Astrocyte (in vitro differentiated cells and primary cell): ENCODE results near the gene HIPK1.

Source experiments
- EZH2 ChIP-seq: IDR thresholded peaks from 2 replicates; pipeline ENCODE4 v1.6.1; 2012; ENCODE audit warnings: mild to moderate bottlenecking, low read length, inconsistent platforms; ENCODE audit not compliant: insufficient read depth
- TF ChIP-seq, protein P1 (sequence below): IDR thresholded peaks from 2 replicates; pipeline ENCODE4 v1.5.1; 2011; ENCODE audit warnings: low read depth, mild to moderate bottlenecking, inconsistent platforms, low read length, moderate library complexity; ENCODE audit not compliant: insufficient read depth

DNA sequence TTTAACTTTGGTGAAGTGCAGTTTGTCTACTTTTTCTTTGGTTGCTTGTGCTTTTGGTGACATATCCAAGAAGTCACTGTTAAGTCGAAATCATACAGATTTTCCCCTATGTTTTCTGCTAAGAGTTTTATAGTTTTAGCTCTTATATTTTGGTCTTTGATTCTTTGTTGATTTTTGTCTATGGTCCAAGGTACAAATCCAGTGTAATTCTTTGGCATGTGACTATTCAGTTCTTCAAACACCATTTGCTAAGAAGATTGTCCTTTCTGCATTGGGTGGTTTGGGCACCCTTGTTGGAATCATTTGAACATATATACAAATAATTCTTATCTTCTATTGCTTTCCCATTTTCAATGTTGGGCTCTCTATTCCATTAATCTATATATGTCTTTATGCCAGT lies 16.2 kb downstream of the HIPK1 start:
- TF ChIP-seq, protein P1, sequence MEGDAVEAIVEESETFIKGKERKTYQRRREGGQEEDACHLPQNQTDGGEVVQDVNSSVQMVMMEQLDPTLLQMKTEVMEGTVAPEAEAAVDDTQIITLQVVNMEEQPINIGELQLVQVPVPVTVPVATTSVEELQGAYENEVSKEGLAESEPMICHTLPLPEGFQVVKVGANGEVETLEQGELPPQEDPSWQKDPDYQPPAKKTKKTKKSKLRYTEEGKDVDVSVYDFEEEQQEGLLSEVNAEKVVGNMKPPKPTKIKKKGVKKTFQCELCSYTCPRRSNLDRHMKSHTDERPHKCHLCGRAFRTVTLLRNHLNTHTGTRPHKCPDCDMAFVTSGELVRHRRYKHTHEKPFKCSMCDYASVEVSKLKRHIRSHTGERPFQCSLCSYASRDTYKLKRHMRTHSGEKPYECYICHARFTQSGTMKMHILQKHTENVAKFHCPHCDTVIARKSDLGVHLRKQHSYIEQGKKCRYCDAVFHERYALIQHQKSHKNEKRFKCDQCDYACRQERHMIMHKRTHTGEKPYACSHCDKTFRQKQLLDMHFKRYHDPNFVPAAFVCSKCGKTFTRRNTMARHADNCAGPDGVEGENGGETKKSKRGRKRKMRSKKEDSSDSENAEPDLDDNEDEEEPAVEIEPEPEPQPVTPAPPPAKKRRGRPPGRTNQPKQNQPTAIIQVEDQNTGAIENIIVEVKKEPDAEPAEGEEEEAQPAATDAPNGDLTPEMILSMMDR, result no peak
- TF ChIP-seq EZH2, result no peak
